Fibroblast of skin of right quadriceps (primary cell): ENCODE results near the gene PRKCA.

Source experiments
- DNase-seq: peaks from one replicate; pipeline ENCODE4 v3.0.0-alpha.2; 2013

Gene PRKCA

GRCh38 chr17:66555605-66556004 lies 253.2 kb downstream of the PRKCA start:
- no peak for DNase-seq

GRCh38 chr17:66557200-66557599 lies 254.8 kb downstream of the PRKCA start:
- DNase-seq = no peak

GRCh38 chr17:66557886-66558285 lies 255.5 kb downstream of the PRKCA start:
- no peak for DNase-seq

DNA sequence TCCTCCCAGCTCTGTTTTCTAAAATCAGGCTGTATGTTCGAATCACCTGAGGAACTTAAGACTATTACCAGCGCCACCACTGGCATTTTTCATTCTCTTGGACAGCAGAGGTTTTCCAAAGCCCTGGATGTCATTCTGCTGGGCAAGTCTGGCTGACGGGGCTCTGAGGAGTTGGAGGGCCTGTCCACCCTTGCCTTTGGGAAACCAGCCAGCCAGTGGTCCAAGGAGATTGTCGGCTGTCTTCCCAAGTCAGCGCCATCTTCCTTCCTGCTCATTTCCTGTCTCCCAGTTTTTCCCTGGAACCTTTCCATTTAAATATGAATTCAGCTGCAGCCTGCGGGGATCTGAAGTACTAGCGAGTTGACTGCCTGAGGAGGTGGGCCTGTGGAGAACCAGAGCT lies 258.3 kb downstream of the PRKCA start:
- DNase-seq = no peak

GRCh38 chr17:66562119-66562518 lies 259.7 kb downstream of the PRKCA start:
- no peak for DNase-seq

- peak; percentile 82 for DNase-seq
Measured at GRCh38 chr17:66564992-66565465, 262.6 kb downstream of the PRKCA start.

DNA sequence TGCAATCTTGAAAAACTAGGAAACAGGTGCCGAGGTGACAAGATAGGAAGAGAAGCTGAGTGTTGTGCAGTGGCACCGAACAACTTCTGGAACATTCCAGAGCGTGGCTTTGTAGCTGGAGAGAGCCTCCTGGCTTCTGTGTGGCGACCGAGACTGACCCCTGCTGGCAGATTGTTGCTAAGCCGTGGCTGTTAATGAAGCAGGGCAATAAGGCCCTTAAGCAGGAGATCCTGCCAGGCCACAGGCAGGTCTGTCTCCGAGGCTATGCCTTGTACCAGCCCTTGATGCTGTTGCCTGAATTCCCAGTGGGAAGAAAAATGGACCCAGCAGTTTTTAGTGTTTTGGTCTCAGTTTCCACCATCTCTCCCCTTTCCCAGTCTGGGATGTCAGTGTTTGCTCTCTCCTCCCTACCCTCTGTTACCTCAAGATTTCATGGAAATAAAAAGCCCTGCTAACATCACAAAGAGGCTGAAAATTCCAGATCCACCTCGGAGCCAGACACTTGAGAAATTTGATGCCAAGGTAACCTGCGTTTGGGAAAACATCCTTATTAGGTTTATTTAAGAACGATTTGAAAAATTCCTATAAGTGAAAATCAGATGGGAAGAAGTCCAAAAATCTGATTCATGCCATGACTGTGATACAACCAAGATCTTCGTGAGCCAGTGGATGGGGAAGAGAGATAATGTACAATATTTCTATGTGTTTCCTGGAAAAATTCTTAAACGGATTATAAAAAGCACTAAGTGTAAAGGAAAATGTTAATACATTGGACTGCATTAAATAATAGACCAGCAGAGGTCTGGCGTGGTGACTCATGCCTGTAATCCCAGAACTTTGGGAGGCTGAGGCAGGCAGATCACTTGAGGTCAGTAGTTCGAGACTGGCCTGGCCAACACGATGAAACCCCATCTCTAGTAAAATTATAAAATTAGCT lies 265.1 kb downstream of the PRKCA start:
- DNase-seq = peak; percentile 94

- no peak for DNase-seq
Measured at GRCh38 chr17:66569572-66569971, 267.2 kb downstream of the PRKCA start.

GRCh38 chr17:66570447-66571195 lies 268.2 kb downstream of the PRKCA start:
- DNase-seq = peak; percentile 33

- DNase-seq = no peak
Measured at GRCh38 chr17:66571745-66572144, 269.3 kb downstream of the PRKCA start.

- no peak for DNase-seq
Measured at GRCh38 chr17:66573078-66573477, 270.7 kb downstream of the PRKCA start.

DNA sequence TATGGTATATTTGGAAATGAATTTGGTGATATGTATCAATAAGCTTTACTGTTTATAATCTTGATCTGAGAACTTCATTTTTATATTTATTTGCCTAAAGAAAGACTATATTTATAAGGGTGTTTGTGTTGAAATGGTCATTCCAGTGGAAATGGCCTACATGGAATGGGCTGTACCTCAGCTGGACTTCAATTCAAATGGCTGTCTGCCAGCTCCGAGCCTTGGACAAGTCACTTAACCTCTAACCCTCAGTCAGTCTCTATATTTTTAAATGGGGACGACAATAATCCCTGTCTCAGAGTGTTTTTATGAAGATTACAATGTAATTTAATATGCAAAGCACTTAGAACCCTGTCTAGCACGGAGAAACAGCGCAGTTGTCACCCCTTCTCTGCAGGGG lies 271.7 kb downstream of the PRKCA start:
- DNase-seq = no peak

GRCh38 chr17:66576473-66576872 lies 274.1 kb downstream of the PRKCA start:
- DNase-seq = no peak

DNA sequence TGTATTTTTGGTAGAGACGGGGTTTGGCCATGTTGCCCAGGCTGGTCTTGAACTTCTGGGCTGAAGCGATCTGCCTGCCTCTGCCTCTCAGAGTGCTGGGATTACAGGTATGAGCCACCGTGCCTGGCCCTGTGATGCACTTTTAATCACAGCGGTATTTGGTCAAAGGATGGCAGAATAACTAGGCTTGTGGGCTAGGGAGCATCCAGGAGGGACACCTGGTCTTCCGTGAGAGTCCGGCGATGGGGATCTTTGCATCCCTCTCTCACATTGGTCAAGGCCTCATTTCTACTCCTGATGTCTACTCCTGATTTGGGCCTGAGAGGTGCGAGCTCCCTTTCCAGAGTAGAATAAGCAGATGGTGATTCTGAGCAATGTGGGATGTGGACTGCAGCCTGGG lies 274.6 kb downstream of the PRKCA start:
- DNase-seq = no peak

- DNase-seq = no peak
Measured at GRCh38 chr17:66578781-66579489, 276.5 kb downstream of the PRKCA start.

DNA sequence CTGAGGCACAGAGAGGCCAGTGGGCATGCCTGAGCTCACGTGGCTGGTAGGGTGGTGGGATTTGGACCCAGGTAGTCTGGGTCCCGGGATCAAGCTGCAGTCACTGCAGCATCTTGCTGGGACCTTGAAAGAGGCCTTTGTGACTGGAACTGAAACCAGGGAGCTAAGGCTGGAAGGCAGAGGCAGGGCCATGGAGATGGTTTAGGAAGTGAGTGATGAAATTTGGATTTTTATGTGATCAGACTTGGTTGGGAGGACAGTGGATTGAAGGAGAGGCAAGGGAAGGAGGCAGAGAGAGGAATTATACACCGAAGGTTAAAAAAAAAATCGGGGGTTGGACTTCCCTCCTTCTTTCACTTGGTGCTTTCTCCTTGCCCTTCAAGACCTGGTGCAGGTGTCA lies 277.1 kb downstream of the PRKCA start:
- DNase-seq = peak; percentile 32

- DNase-seq = peak; percentile 33
Measured at GRCh38 chr17:66580184-66580955, 278.0 kb downstream of the PRKCA start.

DNA sequence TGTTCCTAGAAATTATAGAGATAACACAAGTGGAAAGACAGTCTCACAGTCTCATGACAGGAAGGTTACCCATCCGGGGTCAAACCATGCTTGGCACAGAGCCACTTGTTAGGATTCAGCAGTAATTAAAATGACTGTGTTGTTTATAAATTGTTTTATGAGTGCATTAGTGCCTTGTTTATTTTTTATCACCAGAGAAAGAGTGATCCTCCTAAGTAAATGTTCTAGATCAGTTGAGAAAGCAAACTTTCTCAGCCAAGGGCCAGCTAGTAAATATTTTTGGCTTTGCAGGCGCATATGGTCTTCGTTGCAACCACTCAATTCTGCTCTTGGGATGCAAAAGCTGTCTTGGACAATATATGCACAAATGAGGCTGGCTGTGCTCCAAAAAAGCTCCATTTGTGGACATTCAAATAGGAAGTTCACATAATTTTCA lies 278.6 kb downstream of the PRKCA start:
- peak; percentile 45 for DNase-seq

GRCh38 chr17:66582373-66583111 lies 280.1 kb downstream of the PRKCA start:
- DNase-seq = no peak

DNA sequence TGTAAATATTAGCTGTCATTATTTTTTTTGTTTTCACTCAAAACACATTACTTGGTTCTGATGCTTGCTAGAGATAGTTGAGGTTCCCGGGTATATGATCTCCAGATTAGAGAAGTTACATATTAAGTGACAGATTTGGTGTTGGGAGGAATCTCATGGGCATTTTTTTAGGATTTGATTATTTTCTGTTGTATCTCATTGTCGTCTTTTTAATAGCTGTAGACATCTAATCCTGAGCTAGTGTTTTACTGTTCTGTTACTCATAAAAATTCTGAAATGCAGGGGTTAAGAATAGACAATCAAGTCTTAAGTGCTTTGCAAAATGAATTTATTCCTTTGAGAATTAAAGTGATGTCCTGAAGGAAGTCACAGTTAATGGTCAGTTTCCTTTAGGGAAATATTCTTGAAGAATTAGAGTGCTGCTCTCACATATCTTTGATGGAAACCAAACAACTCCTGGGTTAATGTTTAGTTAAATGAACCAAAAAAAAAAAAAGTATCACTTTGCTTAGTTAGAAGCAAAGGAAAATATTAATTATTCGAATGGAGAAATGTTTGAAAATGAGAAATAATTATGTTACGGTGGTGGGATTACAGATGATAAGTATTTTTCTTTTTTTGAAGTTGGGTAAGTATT lies 280.8 kb downstream of the PRKCA start:
- DNase-seq = no peak

GRCh38 chr17:66584927-66585326 lies 282.5 kb downstream of the PRKCA start:
- no peak for DNase-seq
